Lung microvascular endothelial cell (primary cell): ENCODE results near the gene EWSR1. TPM values are rescaled to one million over a fixed set of nuclear protein-coding genes. Genes with fewer than 3 reads are reported as not detected.
"Not testable (repeated sequence)": the region's sequence is repeated elsewhere in the genome, so short reads cannot be mapped to it uniquely, and the experiment has no call there.

Experiments
- DNase-seq, 2 donors: peaks; one replicate each; pipeline versions ENCODE4 v3.0.0 to v3.0.0-alpha.2; 2010; ENCODE audit warnings: low read depth in 2 of 2
- total RNA-seq: library from RNA; depleted of rRNA; stranded (reverse); fragments of >200 nt; gene quantifications from 2 replicates; pipeline ENCODE4 v1.2.1, GENCODE V29; 2014

Gene EWSR1
- total RNA-seq, 1 donor from 2014 or later = 115 TPM

- peak; percentile 69 to 83 for DNase-seq
Measured at GRCh38 chr22:29245626-29246385, 22.3 kb upstream of the EWSR1 start.

DNA sequence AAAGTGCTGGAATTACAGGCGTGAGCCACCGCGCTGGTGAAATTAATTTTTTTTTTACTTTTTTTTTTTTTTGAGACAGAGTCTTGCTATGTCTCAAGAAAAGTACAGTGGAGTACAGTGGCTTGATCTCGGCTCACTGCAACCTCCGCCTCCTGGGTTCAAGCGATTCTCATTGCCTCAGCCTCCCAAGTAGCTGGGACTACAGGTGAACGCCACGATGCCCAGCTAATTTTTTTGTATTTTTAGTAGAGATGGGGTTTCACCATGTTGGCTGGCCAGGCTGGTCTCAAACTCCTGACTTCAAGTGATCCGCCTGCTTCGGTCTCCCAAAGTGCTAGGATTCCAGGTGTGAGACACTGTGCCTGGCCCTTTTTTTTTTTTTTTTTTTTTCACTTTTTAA is 20.2 kb upstream of the EWSR1 start:
- DNase-seq = not testable (repeated sequence)

- no peak for DNase-seq
Measured at GRCh38 chr22:29251265-29251664, 16.8 kb upstream of the EWSR1 start.

GRCh38 chr22:29251981-29252911 is 15.8 kb upstream of the EWSR1 start:
- no peak for DNase-seq

GRCh38 chr22:29253561-29254285 is 14.3 kb upstream of the EWSR1 start:
- no peak for DNase-seq

- DNase-seq = no peak
Measured at GRCh38 chr22:29254286-29254660, 13.8 kb upstream of the EWSR1 start.

- no peak for DNase-seq
Measured at GRCh38 chr22:29255064-29255621, 12.9 kb upstream of the EWSR1 start.

DNA sequence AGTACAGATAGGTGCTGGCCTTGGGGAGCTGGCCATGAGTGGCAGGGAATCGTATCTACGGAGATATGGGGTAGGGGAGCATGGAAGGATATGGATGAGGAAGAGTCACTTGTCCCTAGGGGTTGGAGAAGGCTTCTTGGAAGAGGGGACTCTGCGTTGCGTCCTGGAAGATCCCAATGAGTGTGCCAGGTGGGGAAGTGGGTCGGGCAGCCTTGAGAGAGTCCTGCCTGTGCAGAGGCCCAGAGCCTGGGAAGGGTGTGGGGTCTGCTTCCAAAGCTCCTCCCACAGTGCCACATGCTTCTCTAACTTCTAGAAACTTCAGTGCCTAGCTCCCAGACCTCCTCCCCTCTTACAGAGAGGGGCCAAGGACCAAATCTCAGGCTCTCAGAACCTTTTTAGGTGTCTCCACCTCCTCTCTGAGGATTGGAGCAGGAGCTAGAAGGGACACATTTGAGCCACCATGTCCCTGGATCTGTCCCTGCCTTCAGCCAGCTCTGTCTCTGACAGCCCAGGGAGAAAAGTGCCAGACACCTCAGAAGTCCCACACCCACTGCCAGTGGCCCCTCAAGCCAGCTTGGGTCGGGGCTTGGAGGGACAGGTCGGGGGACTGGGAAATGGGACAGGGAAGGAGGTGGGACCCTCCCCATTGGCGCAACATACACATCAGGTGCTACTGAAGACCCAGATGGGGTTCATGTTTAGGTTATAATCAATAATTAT is 11.3 kb upstream of the EWSR1 start:
- DNase-seq = no peak

DNA sequence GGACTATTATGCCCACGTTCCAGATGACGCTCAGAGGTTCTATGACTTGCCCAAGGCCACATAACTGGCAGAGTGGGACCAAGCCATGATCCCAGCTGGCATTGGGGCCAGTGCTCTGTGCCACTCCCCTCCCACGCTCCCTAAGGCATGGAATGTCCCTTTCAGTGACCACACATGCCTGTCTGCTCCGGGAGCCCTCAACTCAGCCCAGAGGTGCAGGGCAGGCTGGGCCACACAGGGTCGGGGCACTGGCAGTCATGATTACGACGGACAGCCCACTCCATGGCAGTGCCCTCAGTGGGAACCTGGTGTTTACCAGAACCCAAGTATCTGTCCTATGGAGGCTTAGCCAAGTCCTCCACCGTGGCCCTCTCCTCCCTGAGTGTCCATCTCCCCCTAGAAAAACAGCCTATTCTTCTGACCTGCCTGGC is 10.3 kb upstream of the EWSR1 start:
- no peak for DNase-seq

- DNase-seq = no peak
Measured at GRCh38 chr22:29258407-29259252, 9.4 kb upstream of the EWSR1 start.

- no peak for DNase-seq
Measured at GRCh38 chr22:29259253-29259899, 8.7 kb upstream of the EWSR1 start.

DNA sequence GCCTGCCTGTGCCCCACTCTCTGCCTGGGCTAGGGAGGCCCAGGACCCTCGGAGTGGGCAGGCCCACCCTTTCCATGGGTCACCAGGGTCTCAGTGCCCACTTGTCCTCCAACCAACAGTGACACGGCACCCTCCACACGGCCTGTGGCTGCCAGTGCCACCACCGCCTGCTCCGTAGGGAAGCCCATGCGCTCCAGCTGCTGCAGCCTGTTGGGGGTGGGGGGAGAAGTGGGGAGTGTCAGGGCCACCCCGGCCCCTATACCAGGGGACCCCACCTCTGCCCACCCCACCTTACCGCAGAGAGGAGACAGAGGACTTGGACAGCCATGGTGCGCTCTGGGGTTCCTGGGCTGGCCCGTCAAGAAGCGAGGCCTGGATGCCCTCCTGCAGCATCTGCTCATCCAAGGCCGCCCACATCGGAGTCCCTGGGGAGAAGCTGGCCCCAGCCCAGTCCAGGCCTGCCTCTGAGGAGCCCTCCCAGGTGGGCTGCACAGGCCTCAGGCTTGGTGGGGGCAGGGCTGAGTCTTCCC is 8.0 kb upstream of the EWSR1 start:
- no peak for DNase-seq

- DNase-seq = no peak
Measured at GRCh38 chr22:29260601-29261315, 7.3 kb upstream of the EWSR1 start.

DNA sequence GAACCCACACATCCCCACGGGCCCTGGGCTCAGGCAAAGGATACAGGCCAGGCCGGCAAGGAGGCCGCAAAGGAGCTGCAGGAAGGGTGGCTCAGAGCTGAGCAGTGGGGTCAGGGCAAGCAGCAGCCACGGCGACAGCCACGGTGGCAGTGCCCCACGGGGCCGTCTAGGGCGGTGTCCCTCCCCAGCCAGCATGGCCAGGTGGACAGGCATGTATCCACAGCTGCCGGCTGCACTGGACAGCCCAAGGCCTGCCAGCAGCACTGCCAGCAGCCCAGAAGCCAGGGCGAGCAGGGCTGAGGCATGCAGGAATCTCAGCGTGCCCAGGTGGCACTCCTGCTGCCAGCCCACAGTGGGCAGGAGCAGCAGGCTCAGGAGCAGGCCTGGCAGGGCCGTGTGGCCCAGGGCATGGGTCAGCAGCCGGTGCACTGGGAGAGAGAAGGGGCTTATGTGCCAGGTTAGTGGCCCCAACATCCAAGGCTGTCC is 4.2 kb upstream of the EWSR1 start:
- DNase-seq = no peak

DNA sequence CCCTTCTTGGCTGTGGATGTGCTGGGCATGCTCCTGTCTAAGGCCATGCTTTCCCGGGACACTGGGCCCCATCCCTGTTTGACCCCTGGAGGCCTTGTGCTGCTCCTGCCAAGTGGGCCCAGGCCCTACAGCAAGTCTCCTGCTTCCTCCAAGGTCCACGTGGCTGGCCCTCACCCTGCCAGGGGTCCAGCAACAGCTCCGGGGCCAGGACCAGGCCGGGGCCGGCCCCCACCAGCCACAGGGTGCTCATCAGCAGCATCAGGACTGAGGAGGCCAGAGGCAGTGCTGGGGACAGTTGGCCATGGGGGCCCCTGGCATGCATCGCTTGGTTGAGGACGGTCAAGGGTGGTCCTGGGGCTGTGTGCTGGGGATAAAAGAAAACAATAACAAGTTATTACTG is 2.8 kb upstream of the EWSR1 start:
- no peak for DNase-seq

DNA sequence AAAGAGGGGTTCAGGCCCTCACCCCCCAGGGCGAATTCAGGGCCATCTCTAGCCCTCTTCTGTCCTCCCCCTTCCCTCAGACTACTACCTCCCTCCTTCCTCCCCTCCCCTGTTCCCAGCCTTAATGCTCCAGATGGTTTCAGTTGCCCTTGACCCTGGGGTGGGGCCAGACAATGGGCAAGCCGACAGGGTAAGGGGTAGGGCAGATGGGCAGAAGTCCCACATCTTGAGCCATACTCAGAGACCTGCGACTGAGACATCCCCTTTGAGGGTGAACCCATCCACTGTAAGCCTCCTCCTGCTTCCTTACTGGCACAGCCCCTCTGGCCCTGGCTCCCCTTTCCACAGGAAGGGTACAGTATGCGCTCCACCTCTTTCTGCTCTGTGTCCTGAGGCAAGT is 2.1 kb upstream of the EWSR1 start:
- DNase-seq = no peak

DNA sequence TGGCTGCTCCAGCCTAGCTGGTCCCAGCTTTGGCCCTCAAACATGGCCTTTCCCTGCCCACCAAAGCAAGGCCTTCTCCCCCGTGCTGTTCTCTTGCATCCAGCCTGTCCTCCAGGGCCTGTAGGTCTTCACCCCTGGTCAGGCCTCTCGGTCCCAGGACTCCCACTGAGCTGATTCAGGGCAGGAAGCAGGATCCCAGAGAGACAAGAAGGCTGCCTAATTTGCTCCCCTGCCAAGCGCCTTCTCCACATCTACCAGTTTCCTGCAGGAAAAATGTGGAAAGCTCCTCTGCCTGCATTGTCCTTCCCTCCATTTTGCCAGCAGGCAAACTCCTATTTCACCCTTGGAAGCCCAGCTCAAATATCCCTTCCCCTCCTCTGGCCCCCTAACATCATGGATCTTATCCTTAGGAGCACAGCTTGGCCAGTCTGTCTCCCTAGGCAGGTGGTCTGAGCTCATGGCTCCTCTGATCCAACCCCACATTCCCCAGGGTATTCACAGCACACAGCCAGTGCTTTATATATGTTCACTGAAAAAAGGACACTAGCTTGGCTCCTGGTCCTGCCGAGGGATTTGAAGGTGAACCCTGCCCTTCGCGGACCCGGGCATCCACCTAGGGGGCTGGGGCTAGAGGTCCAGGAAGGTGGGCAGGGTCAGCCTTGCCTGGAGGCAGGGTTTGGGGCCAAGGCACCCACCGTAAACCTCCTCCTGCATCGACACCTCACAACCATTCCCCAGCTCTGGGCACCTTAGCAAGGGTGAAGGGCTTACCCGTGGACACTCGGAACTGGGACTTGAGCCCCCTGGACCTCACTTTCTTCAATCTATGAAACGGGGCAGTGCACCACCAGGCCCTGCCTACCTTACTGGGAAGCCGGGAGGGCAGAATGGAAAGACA is 1.3 kb upstream of the EWSR1 start:
- DNase-seq = peak; percentile 14 to 23
